GM23338 (cell line): ENCODE results near the gene YAP1.

ENCODE experiments used
- CTCF ChIP-seq, 2 experiments: fragments of 200-600 bp in 1 of 2; sonication (generic) in 1 of 2; conservative IDR thresholded peaks; 2 replicates each; pipeline versions ENCODE4 v1.5.1 to v1.6.1; 2016 to 2017; ENCODE audit warnings: antibody characterized with exemption in 2 of 2, low read depth in 2 of 2, mild to moderate bottlenecking in 2 of 2, moderate library complexity in 1 of 2
- EZH2 ChIP-seq: fragments of 200-600 bp; sonication (generic); IDR thresholded peaks from one replicate; pipeline ENCODE4 v1.8.0; 2017; ENCODE audit warnings: antibody characterized with exemption, mild to moderate bottlenecking, low read depth; ENCODE audit not compliant: unreplicated experiment
- JUNB ChIP-seq: IDR thresholded peaks from one replicate; pipeline ENCODE4 v1.6.1; 2016; ENCODE audit warnings: antibody characterized with exemption; ENCODE audit not compliant: unreplicated experiment
- POLR2AphosphoS5 ChIP-seq: IDR thresholded peaks from 2 replicates; pipeline ENCODE4 v1.6.1; 2016; ENCODE audit warnings: antibody characterized with exemption, low read depth
- REST ChIP-seq: IDR thresholded peaks from one replicate; pipeline ENCODE4 v1.6.1; 2018; ENCODE audit warnings: antibody characterized with exemption; ENCODE audit not compliant: unreplicated experiment

GRCh38 chr11:102116453-102117205, 6.4 kb downstream of the YAP1 start:
- TF ChIP-seq CTCF (conservative IDR thresholded peaks at IDR 0.05; ENCODE audit: low read depth in 2 of 2): no peak
- no peak for TF ChIP-seq EZH2
- TF ChIP-seq POLR2AphosphoS5: no peak
- TF ChIP-seq REST: no peak
- TF ChIP-seq JUNB: no peak
